DMS79 (cell line): Measurements from ENCODE around the gene CNN3.
"Not testable (repeated sequence)": the region's sequence is repeated elsewhere in the genome, so short reads cannot be mapped to it uniquely, and the experiment has no call there.

Experiments used
- DNase-seq: peaks from one replicate; lab custom pipeline; 2025; lab: John Stamatoyannopoulos, UW

The CNN3 gene

DNA sequence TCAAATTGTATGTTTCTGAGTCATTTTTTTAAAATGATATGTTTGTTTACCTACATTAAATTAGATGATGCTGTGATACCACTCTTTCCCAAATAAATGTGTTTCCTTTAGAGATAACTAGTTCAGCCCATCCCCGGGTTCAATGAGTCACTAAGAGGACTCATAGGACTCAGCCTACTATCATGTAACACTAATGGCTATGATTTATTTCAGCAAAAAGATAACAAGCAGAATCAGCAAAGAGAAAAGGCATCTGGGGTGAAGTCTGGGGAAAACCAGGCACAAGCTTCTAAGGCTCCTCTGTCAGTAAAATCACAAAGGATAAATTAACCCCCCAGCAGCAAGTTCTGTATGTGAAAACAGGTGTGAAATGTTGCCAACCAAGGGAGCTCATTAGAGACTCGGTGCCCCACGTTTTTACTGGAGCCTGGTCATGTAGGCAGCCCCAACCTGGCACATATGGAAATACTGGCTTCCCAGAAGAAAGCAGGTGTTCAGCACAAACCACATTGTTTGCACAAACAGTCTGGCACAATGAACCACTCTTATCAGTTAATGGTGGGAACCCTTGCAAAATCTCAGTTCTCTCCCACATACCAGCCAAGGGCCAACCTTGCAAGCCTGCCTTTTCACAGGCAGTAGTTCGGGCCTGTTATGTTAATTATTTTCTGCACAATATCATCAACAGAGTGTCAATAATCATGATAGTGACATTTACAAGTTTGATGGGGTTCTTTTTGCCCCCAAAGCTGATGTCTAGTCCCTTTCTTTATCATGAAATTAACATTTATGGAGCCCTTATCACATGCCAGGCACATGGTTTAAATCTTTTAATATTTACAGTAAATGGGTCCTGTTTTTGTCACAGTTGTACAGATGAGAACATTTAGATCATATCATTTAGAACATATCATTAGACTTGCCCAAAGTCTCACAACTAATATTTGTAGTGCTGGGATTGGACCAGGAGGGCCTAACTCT, 23.1 kb upstream of the CNN3 start:
- DNase-seq, result peak; percentile 76

DNA sequence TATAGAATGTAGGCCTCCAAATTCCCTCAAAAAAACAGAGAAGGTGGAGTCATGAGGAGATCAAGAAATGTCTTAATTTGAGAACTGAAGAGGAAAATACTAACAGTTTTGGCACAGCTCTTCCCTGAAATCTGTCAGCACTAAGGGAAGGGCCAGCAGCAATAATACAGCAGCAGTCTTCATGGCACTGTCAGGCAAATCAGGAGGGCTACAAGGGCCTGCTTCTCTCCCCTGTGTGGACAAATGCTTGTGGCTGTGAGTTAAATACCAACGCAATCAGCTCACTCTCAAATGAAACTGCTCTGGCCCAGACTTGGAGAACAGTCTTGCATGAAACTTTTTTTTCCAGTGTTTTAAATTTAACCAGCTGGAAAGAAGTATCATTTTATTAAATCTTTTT, 20.5 kb upstream of the CNN3 start:
- DNase-seq, result no peak

- DNase-seq, result no peak
These were observed 20.0 kb upstream of the CNN3 start for GRCh38 chr1:94946886-94947285.

- DNase-seq, result no peak
These were observed 15.5 kb upstream of the CNN3 start for GRCh38 chr1:94942171-94943128.

GRCh38 chr1:94941480-94941879, 14.6 kb upstream of the CNN3 start:
- DNase-seq, result not testable (repeated sequence)

DNA sequence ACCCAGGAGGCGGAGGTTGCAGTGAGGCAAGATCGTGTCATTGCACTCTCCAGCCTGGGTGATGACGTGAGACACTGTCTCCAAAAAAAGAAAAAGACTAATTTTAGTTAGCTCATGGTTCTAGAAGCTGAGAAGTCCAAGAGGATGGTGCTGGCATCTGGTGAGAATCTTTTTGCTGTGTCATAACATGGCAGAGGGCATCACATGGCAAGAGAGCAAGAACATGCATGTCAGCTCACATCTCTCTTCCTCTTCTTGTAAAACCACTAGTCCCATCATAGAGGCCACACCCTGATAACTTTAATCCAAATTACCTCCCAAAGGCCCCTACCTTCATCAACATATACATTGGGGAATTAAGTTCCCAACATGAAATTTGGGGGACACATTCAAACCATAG, 13.8 kb upstream of the CNN3 start:
- DNase-seq, result no peak

DNA sequence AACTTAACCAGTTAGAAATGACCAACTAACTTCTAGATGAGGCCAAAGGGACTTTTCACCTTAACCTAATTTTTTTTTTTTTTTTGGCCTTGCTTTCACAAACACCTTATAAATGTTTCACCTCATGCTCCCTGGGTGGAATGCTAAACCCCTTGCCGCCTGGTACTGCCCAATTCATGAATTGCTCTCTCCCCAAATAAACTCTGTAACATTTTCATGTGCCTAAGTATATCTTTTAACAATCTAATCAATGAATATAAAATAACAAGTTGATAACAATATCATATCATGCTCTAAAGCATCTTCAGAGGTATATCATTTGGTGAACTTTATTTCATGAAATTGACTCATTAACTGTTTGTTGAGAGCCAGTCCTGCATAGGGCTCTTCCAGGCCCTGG, 10.9 kb upstream of the CNN3 start:
- no peak for DNase-seq

GRCh38 chr1:94936861-94937620, 10.1 kb upstream of the CNN3 start:
- no peak for DNase-seq

DNA sequence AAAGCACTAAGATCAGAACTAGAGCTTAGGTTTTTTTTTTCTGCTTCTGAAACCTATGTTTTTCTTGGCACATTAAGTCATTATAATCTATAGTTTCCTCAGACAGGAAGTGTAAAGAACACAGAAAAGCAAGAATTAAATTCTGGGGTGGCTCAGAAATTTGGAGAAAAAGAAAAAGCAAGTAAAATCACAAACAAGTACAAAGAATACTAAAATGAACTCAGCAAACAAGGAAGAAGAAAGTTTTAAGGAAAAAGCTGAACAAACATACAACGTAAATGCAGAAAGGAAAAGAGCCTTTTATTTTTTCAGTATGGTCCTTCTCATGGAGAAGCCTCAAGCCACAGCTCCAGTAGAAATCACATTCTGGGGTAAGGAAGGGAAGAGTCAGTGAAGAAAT, 8.6 kb upstream of the CNN3 start:
- no peak for DNase-seq

DNA sequence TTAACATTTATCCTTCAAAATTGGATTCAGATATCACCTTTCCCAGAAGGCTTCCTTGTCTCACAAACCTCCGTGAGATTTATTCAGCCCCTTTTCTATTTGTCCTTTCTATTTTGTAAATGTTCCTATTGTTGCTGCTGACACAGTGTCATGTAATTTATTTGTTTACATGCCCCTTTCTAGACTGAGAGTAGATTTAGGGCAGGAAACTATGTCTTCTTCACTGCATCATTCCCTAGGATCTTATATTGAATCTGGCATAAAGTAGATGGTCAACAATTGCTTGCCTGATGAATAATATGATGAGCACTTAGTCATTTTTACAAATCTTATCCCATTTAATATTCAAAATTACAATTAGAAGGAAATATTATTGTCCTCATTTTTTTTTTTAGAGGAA, 8.1 kb upstream of the CNN3 start:
- no peak for DNase-seq

GRCh38 chr1:94934551-94934950, 7.6 kb upstream of the CNN3 start:
- DNase-seq, result no peak

- no peak for DNase-seq
These were observed 4.4 kb upstream of the CNN3 start for GRCh38 chr1:94931254-94931841.

GRCh38 chr1:94929351-94930217, 2.7 kb upstream of the CNN3 start:
- DNase-seq, result no peak

- DNase-seq, result no peak
These were observed 1.5 kb upstream of the CNN3 start for GRCh38 chr1:94928293-94928939.

DNA sequence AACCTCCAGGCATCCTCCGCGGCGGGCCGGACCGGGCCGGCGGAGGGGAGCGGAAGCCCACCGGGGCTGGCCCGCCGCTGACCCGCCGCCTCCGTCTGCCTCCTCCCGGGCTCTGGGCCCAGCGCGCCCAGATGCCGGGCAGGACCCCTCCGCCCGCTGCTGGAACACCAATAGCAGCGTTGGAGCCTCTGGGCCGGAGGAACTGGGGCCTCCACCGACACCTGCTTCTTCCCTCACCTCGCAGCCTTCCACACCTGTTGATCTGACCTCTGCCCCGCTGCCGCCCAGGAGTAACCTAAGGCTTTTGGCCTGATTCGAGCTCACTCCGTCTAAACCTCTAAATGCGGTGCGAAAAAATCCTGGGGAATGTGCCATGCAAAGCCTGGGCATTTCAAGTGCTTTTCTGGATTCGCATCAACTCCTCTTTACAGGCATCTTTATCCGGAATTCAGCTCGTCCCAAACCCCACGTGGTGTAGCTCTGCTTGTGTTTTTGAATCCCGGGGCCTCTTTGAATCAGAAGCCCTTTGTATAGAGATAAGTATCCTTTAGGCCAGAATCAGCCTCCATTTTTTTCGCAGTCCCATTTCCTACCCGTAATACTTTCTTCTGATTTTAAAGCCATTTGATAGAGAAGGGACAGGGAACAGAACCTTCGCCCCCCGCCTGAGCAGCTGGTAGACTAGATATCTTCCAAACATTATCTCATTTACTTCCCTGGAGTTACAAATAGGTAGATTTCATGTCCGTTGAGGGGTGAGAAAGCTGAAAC, 680 bp upstream of the CNN3 start:
- DNase-seq, result peak; percentile 49

DNA sequence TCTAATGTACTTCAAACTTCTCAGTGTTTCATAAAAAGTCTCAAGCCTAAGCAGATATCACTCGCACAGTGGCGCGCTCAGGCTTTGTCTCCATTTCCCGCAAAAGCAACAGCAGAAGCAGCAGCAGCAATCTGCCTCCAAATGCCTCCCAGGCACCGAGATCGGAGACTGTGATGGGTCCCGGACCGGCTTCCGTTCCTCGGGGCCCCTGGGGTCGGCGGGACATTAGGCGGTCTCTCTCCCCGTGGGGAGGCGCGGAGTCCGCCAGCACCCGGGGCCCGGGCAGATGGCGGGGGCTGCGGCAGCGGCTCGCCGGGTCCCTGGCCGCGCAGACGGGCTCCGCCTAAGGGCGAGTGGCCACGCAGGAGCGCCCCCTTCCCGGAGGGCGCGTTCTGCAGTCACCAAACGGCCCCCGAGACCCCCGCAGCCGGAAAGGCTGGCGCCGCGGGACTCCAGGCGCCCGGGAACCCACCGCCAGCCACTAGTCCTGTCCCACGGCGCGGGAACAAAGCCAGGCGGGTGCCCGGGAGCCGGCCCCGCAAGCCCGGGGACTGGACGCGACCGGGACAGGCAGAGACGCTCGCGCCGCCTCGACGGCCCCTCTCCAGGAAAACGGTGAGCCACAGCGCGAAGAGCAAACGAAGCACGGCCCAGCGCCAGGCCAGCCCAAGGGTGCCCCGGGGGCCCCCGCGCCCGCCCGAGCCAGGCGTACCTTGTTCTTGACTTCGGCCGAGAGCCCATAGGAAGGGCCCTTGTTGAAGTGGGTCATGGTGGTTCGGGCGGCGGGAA, 590 bp downstream of the CNN3 start:
- DNase-seq, result peak; percentile 37

- peak; percentile 76 for DNase-seq
These were observed 1.3 kb downstream of the CNN3 start for GRCh38 chr1:94925561-94926125.

DNA sequence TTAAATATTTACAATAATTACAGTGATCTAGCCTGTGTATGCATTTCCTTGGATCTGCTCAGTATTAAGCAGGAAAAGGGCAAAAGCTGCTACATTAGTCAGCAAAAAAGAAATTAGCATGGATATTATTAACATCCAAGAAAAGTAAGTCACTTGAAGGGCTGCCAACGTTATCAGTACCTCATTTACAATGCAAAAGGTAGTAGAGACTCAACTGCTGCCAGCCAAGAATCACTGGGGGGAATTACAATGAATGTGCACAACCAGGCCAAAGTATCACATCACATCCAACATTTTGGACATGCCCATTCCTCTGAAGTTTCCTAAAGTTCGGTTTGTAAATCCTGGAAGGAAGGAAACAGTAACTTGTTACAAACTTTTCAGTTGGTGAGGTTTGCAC, 1.9 kb downstream of the CNN3 start:
- DNase-seq, result no peak
